CD4-positive, alpha-beta T cell treated with Interleukin-2 at 100 ng/mL for 4 hours (primary cell): ENCODE results near the gene RANBP3L.
"Not testable (repeated sequence)": the region's sequence is repeated elsewhere in the genome, so short reads cannot be mapped to it uniquely, and the experiment has no call there.

Source experiments
- DNase-seq: peaks from one replicate; pipeline ENCODE4 v3.0.0-alpha.2; 2020; ENCODE audit warnings: low spot score

Gene RANBP3L

DNA sequence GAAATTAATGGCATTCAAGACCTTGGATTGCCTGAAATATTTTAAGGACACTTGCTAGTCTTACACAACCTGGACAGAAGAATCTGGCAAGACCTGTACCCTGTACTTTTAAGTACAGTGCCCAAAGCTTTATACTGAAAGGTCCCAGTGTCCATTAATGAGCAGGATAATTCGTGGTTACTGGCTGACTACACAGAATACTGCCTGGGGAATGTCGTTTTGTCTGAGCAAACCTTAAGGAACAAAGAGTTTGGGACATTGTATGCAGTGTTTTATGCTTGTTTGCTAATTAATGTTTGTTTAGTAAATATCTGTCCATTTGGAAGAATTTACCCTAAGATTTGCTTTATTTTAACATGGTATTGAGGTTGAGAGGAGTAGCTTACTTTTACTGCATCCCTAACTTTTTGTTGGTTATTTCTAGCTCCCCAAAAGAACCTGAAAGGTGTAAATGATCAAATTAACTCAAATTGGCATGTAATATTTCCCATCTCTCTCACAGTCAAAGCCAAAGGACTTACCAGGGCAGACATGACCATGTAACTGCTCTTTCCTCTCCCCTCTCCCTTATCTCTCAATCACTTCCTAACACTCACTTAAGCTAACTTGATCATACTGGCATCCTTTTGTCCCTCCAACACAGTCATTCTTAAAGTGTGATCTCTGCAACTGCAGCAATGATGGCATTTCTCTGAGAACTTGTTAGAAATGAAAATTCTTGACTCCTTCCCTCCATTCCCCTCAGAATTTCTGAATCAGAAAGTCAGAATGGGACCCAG lies 15.7 kb downstream of the RANBP3L start:
- DNase-seq, result no peak

DNA sequence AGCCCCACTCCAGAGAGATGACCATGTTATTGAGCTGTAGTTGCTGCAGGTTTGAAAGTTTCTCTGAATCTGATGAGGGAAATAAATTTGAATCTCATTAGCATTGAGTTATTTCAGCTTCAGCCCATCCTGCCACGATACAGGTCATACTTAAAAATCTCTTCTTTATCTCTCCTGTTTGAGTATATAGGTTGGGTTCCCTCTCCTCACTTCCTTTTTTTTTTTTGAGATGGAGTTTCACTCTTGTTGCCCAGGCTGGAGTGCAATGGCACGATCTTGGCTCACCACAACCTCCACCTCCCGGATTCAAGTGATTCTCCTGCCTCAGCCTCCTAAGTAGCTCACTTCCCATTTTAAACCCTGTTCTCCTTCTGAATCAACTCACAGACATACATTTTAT lies 17.9 kb downstream of the RANBP3L start:
- DNase-seq, result not testable (repeated sequence)

DNA sequence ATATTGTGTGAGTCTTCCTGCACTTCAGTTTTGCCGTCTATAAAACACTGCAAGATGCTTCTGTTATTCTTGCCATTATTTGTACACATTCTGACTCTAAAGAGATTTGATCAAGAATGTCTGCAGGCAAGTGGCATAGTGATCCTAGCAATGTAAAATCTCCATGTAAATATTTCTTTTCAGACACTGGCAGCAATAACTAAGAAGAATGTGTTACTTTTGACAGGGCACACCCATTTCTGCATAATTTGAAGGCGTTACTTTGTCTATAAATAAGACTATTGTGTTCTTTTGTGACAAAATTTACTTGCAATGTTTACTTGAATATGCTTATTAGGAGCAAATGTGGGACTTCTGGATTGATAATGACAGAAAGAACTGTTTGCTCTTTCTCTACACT lies 20.1 kb downstream of the RANBP3L start:
- no peak for DNase-seq

DNA sequence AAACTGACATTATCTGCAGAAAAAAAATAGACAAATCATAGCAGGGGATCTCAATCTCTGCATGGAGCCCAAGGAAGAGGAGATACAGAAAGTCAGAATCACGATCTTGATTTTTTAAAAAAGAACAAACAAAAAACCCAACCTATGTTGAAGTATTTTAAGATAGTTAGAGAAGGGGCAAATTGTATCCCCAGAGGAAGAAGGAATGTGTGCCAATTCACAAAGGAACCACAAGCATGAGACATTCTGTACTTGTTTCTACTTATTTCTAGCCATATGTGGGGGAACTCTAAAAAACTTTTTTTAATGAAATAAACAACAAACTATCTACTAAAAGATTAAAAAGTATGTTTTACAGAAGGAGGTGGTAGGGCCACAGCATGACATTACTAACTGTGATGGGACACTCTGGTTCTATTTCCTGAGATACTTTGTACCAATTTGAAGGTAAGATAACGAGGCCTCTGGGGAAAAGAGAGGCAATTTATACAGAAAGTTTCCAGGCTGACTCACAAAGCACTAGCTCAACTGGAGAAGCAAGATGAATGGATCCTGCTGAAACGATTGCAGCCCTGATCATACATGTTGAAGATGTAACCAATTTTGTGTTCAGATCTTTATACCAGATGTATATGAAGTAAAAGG lies 22.5 kb downstream of the RANBP3L start:
- no peak for DNase-seq

DNA sequence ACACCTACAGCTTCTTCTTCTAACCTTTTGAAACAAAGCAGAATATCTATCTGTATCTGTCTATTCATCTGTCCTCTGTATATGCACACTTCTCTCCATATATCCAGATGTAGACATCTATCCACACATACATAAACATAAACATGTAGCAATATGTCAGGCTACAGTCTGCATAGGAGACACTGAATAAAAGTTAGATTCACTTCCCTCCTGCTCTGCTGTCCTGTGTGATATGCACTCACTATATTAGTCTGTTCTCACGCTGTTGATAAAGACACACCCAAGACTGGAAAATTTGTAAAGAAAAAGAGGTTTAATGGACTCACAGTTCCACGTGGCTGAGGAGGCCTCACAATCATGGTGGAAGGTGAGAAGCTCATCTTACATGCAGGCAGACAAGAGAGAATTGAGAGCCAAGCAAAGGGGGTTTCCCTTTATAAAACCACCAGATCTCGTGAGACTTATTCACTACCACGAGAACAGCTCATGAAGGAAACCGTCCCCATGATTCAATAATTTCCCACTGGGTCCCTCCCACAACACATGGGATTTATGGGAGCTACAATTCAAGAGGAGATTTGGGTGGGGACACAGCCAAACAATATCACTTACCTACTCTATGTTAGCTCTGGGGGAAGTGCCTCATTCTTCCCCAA lies 24.1 kb downstream of the RANBP3L start:
- DNase-seq, result no peak

DNA sequence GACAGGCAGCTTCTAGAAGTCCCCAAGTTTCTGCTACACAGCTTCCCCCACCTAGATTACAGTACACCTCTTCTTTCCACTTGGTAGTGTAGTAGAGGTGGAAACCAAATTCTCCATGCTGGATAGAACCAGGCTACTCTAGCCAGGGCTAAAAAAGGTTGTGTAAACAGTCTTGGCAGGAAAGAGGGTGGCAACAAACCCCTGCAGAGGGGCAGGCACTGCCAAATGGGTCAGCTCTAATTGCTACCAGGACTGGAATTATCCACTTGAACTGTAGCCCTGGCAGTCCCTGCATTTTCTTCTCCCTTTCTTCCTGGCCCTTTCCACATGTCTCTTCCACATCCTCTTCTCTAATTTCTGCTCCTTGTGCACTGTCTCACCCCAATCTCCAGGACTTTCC lies 24.8 kb downstream of the RANBP3L start:
- no peak for DNase-seq

DNA sequence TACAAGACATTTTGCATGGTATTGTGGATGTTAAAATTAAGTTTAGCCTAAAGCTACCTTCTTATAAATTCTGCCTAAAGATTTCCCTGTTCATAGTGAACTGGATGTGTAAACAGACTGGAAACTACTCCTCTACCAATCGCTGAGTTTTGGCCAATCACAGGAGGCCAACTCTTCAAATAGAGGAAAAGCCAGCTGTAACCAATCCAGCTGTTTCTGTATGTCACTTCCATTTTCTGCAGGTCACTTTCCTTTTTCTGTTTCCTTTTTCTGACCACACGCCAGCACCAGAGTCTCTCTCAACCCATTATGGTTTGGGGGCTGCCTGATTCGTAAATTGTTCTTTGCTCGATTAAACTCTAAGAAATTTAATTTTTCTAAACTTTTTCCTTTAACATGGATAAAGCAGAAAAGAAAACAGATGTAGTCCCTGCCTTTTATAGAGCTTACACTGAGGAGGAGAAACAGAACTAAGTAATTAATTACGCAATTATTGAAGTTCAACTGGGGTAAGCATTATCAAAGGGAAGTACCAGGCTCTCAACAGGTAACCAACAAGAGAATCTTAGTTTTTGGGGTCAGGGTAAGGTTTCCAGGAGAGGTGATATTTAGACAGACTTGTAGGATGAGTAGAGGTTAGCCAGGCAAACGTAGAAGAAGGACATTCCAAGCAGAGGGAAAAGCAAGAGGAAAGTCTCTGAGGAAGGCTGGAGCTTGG lies 27.7 kb downstream of the RANBP3L start:
- no peak for DNase-seq

DNA sequence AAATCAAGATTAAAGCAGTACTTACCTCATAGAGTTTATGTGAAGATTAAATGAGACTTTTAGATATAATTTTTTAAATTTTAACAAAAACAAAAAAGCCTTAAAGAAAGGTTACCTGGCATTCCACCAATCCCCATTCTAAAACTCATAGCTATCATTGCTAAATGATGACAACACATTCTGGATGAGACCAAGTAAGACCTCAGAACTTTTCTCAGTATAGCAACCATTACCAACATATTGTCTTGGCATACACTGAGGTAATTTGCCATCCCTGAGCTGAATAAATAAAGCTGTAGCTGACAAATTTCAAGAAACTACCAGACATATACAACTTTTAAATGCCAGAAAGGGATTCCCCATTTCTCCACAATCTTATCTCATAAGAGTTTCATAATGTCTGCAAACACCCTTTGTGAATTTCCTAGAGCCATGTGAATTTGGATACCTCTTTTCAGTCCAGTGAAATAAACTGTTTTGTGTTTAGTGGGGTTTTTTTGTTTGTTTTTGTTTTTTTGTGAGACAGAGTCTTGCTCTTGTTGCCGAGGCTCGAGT lies 29.5 kb downstream of the RANBP3L start:
- DNase-seq, result no peak

DNA sequence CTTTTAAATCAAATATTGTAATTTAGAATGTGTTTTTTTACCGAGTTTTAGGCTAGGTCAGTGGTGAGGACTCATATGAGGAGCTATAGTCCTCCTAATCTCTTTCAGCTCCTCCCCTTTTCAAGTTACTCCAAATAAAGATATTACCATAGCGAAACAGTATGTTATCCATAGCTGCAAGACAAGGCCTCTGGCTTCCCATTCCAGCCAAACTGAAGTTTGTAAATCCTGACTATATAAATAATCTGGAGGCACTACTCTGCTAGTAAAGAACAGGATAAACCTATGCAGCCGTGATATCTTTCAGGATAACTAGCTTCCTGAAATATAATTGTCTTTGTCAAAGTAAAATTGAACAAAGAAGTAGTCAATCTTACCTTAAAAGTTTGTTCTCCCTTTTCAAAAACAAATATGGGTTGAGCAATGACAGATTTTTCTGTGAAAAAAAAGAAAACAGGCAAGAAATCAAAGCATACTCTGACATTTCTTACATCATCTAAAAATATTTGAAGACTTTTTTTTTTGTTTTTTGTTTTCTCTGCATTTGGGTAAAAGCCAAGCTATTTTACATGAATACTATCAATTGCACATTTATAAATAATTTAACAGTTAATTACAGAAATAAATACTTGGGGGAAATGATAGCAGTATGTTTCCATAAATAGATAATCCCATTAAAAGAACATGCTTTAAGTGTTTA lies 30.7 kb downstream of the RANBP3L start:
- no peak for DNase-seq

DNA sequence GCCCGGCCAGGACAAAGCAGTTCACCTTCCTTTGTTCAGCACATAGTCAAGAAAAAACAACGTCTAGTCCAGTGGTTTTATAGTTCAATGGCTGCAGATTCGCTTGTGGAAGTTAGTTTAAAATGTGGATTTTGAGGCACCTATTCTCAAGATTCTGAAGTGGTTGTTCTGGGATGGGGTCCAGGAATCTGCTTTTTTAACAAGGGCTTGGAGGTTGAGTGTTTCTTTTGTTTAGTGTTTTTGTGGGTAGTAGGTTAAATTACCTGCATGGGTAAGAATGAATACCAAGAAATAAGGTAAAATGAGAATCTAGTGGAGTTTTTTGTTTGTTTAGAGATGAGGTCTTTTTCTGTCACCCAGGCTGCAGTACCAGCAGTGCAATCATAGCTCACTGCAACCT lies 31.5 kb downstream of the RANBP3L start:
- DNase-seq, result no peak

DNA sequence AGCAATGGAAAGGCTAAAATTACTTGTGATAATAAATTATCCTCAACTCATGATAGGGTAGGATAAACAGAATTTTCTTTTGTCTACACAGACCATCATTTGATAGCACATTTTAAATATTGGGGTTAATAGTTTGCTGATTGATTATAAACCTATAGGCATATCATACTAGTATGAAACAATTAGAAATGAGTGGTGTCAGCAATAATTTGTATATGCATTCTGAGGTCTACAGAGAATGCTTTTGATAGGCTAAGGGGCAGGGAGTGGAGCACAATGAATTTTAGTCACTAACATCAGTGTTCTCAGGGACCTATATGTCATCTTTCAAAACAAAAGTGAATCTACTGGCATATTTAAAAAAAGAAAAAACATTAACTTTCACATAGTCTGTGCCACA lies 32.2 kb downstream of the RANBP3L start:
- no peak for DNase-seq

DNA sequence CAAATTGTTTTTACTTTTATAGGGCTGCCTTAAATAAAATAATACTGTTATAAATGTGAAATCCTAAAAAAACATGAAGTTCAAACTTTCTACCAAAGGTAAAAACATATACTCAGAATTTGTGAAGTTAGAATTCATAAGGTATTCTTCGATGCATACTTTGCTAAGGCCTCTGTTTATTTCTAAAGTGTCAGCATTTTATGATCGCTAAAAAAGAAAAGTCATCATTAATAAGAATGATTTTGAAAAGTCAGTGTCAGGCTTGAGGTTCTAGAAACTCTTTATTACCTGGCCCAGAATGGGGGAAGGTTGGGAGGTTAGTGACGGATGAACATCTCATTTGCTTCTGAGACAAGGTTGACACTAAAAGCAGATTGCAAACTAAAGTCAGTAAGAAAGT lies 33.8 kb downstream of the RANBP3L start:
- DNase-seq, result no peak

DNA sequence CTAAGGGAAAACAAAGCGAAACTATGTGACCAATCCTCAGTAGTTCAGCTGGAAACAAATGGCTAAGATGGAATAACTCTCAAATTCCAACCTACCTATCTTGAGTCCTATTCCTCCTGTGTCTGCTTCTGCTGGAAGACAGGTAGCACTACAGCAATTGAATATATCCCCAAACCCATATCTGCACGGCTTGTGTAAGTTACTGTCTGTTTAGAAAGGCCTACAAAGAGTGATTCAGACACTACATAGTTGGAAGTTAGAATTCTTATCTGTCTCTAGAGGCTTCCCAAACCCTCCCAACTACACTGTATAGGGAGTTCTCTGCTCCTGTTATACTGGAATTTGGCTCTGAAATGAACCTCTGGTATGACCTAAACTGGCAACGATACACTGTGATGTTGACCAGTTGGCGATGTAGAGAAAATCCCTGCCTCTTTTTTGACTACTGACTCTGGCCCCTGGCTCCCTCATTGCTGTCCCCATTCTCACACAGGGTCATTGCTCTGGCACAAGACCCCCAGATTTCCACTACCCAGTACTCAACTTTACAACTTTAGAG lies 37.4 kb downstream of the RANBP3L start:
- DNase-seq, result no peak

DNA sequence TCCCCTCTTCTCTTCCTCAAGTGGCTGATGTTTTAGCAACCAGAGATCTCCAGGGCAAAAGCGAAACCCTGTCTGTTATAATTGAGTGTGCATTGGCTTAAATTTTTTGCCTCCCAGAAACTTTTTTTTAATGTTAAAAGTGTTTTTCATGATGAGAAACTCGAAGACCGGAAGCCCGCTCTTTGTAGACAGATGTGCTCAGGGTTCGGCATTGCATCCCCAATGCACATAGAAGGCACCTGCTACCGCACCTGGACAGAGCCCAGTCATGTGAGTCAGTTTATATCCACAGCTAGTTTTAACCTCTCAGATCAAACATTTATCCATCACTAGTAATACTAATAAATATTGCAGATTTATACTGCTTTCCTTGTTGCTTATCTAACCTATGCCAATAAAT lies 40.5 kb downstream of the RANBP3L start:
- DNase-seq, result no peak

DNA sequence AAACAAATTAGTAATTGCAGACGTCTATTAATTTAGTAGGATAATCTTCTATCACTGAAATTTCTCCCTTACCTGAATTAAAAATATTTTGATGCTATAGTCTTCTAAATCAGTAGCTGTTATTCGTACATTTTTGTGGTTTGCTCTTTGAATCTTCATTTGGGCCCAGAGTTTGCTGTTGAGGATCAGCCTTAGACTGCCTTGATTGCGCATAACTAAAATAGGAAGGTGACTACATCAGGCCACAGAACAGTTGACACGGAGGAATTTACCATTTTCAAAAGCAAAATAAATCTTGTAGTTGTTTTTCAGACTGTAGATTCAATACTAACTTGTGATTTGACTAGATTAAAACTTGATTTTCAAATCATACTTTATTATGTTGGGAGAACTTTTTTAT lies 48.1 kb downstream of the RANBP3L start:
- DNase-seq, result no peak

DNA sequence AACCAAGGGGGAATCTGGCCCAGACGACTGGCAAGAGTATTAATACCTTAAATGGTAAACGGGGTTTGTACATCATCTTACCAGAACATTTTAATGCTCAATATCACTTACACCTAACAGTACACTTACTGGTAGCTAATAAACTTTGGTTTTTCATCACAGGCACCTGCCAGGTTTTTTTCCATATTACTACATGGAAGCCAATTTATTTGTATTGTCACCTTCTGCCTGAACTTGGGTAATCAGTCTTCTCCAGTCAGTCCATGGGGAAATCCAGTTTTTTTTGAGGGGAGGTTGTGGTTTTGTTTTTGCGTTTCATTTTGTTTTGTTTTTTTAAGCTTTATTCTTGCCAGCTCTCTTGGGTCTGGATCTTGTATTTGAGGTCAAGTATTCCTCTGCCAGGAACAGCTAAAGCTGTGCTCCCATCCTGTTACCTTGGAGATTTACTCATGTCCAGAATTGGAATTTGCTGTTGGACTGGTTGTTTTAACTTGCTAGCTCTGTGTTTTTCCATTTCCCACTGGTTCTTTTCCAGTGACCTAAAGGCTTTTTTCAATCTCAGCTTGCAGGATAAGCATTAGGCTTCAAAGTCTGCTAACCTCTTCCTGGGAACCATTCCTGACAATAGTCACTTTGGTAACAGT lies 48.9 kb downstream of the RANBP3L start:
- DNase-seq, result no peak

DNA sequence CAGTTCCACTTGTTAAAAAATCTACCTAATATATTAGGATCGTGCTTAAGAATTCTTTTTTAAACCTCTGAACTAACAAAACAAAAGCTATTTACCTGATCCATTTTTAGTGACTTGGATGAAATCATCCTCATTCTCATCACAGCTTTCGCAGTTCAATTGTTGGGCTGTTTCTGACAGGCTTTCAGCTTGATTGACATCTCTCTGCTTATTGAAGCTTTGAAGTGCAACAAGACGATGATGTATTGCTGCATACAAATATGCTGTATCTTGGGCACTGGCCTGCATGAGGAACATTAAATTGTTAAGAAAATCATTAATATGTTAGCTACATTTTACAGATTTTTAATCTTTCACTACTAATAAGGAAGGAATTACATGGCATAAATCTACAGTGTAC lies 50.5 kb downstream of the RANBP3L start:
- no peak for DNase-seq

DNA sequence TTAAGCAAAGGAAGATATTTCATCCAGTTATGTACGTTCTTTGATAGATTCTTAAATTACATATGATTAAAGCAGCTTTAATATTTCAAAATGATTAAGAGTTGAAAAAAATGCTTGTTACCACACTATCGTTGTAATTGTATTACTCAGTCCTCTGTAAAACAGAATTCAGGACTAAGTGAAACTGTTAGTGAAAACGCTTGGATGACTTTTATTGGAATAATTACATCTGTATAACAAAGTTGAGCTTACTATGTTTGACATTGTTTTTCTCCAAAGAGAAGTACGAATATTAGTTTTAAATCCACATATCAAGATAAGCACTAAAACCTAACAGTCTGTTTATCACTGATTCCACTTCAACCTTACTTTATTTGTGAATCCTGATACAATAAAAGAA lies 51.3 kb downstream of the RANBP3L start:
- DNase-seq, result no peak

DNA sequence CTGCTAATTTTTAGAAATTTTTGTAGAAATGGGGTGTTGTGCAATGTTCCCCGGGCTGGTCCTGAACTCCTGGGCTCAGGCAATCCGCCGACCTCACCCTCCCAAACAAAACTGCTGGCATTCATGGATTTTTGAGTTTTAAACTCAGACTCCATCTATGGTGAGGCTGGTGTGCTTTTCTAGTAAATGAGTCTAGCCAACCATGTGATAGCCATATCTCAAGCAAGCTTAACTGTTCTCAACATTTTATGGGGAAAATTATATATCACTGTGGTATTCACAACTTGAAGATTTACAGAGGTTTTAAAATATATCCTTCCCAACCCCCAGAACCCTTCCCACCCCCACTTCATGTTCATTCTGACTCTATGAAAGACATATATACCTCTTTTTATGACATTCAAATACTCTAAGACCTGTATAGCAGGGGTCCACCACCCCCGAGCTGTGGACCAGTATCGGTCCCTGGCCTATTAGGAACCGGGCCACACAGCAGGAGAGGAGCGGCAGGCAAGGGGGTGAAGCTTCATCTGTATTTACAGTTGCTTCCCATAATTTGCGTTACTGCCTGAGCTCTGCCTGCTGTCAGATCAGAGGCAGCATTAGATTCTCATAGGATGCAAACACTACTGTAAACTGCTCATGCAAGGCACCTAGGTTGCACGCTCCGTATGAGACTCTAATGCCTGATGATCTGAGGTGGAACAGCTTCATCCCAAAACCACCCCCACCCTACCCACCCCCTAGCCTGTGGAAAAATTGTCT lies 55.5 kb downstream of the RANBP3L start:
- no peak for DNase-seq

DNA sequence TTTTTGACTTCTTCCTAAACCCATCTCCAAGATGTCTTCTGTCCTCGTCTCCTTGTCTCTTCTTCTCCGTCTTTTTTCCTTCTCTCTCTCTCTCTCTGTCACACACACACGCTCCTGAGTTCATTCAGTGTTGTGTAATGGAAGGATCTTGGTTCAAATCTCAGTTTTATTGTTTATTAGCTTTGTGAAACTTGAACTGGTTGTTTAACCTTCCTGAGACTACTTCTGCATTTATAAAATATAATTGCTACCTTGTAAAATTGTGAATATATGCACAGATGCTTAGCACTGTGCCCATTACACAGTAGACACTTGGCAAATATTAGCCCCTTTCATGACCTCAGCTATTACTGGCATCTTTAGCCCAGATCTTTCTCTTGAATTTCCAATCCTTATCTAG lies 57.6 kb downstream of the RANBP3L start:
- DNase-seq, result no peak
